ENCODE data around the gene SHOX. TPM values are rescaled to one million over a fixed set of nuclear protein-coding genes. Genes with fewer than 3 reads are reported as not detected.

Gene SHOX
- total and polyA plus RNA-seq, 2 experiments from 2014 or later, result not detected

- H3K27ac ChIP-seq, result no peak overlapping the region
- no peaks in the 10 kb centered on the region for H3K36me3 ChIP-seq
- H3K4me1 ChIP-seq (ENCODE audit: low read depth), result no peaks in the 10 kb centered on the region
- no peak for TF ChIP-seq CTCF (IDR thresholded peaks at IDR 0.05; ENCODE audit: low read depth, low read length)
- DNase-seq (ENCODE audit: low read depth in 1 of 2, low spot score in 1 of 2), result no peak
- no peaks in the 10 kb centered on the region for H3K9me3 ChIP-seq (ENCODE audit: low read depth)
- no peak overlapping the region for H3K4me3 ChIP-seq
- peaks cover 95% of the 10 kb centered on the region for H3K27me3 ChIP-seq
Observed at GRCh38 chrX:638482-639131, 8.0 kb downstream of the SHOX start.

DNA sequence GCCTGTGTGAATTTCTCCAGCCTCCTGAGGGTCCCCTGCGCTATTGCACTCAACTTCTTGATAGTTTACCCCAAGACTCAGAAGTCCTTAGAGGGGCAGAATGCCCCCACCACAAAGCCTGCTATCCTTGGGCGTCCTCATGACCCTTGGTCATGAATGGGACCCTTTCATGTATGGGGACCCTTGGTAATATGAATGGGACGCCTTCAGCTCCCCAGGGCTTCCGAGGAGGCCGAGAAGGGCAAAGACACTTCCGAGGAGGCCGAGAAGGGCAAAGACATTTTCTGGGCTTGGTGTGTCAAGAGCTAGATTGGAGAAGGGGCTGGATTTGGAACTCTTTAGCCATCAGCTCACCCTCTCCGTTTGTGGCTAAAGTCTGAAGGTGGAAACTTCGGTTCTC lies 8.6 kb downstream of the SHOX start:
- no peaks in the 10 kb centered on the region for H3K4me1 ChIP-seq (ENCODE audit: low read depth)
- H3K4me3 ChIP-seq, result no peak overlapping the region
- H3K27me3 ChIP-seq, result peaks cover 95% of the 10 kb centered on the region
- no peak overlapping the region for H3K27ac ChIP-seq
- H3K36me3 ChIP-seq, result no peaks in the 10 kb centered on the region
- no peak for DNase-seq (ENCODE audit: low read depth in 1 of 2, low spot score in 1 of 2)
- no peak for TF ChIP-seq CTCF (IDR thresholded peaks at IDR 0.05; ENCODE audit: low read depth, low read length)
- H3K9me3 ChIP-seq (ENCODE audit: low read depth), result no peaks in the 10 kb centered on the region

- TF ChIP-seq CTCF (IDR thresholded peaks at IDR 0.05; ENCODE audit: low read depth, low read length), result no peak
- Histone ChIP-seq H3K36me3 (no peaks in the 10 kb centered on the region), H3K27me3 (peaks cover 95% of the 10 kb centered on the region), H3K4me1 (ENCODE audit: low read depth) (no peaks in the 10 kb centered on the region), H3K9me3 (ENCODE audit: low read depth) (no peaks in the 10 kb centered on the region), H3K4me3 (no peak overlapping the region), H3K27ac (no peak overlapping the region)
- DNase-seq (ENCODE audit: low read depth in 1 of 2, low spot score in 1 of 2), result no peak
Observed at GRCh38 chrX:640641-641040, 10.1 kb downstream of the SHOX start.

GRCh38 chrX:641671-642435 lies 11.3 kb downstream of the SHOX start:
- no peaks in the 10 kb centered on the region for H3K9me3 ChIP-seq (ENCODE audit: low read depth)
- H3K4me1 ChIP-seq (ENCODE audit: low read depth), result no peaks in the 10 kb centered on the region
- H3K4me3 ChIP-seq, result no peak overlapping the region
- H3K27ac ChIP-seq, result no peak overlapping the region
- TF ChIP-seq CTCF (IDR thresholded peaks at IDR 0.05; ENCODE audit: low read depth, low read length), result no peak
- H3K27me3 ChIP-seq, result peaks cover 100% of the 10 kb centered on the region
- DNase-seq (ENCODE audit: low read depth in 1 of 2, low spot score in 1 of 2), result no peak
- H3K36me3 ChIP-seq, result no peaks in the 10 kb centered on the region

- no peak for TF ChIP-seq CTCF (IDR thresholded peaks at IDR 0.05; ENCODE audit: low read depth, low read length)
- Histone ChIP-seq H3K27me3 (peaks cover 94% of the 10 kb centered on the region), H3K4me1 (ENCODE audit: low read depth) (no peaks in the 10 kb centered on the region), H3K9me3 (ENCODE audit: low read depth) (no peaks in the 10 kb centered on the region), H3K36me3 (no peaks in the 10 kb centered on the region), H3K27ac (no peak overlapping the region), H3K4me3 (no peak overlapping the region)
- no peak for DNase-seq (ENCODE audit: low read depth in 1 of 2, low spot score in 1 of 2)
Observed at GRCh38 chrX:642436-643240, 12.0 kb downstream of the SHOX start.
